ENCODE data around the gene ST7. TPM values are rescaled to one million over a fixed set of nuclear protein-coding genes. Genes with fewer than 3 reads are reported as not detected.

The ST7 gene
- total and polyA plus RNA-seq, 2 of the 8 experiments (the other 6 are each of a cell fraction or from before 2014, with no cell fraction given): 16.3 to 18.0 TPM

DNA sequence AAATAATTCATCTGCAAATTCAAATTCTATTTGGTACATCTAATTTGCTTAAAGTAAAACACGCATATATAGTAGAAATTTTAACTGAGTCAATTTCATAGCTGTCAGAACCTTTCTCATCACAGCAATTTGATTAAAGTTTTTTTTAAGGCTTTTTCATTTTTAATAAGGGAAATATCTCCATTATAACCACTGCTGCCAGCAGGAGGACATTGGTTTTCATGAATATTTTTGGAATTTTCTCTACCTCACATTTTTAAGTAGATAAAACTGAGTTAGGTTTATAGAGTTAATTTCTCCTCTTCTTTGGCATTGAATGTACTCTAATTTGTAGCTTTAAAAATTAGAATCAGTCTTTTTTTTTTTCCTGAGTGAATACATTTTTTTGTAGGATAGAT lies 82.2 kb downstream of the ST7 start:
- H3K23ac ChIP-seq (ENCODE audit: insufficient read length): no peak overlapping the region
- H2BK15ac ChIP-seq (ENCODE audit: low read length): no peak overlapping the region
- no peaks in the 10 kb centered on the region for H3K23me2 ChIP-seq (ENCODE audit: low read depth, low read length)
- H3K4me3 ChIP-seq (ENCODE audit: extremely low read depth in 1 of 4, insufficient read depth in 2 of 4, low read depth in 3 of 4, low read length in 4 of 4): no peak overlapping the region
- no peaks in the 10 kb centered on the region for H3K79me1 ChIP-seq (ENCODE audit: low read depth, low read length)
- H4K91ac ChIP-seq (replicated peaks; ENCODE audit: insufficient read length, low read length): no peak overlapping the region
- H3K27me3 ChIP-seq (replicated peaks in 1 of 4; ENCODE audit: control insufficient read depth in 3 of 4, extremely low read depth in 1 of 4, insufficient read depth in 3 of 4, low read length in 3 of 4): no peaks in the 10 kb centered on the region
- no peak overlapping the region for H3K4me2 ChIP-seq (ENCODE audit: insufficient read depth in 1 of 2, low read depth in 2 of 2, low read length in 2 of 2)
- H3K36me3 ChIP-seq (ENCODE audit: control insufficient read depth in 2 of 4, insufficient read depth in 4 of 4, low read length in 3 of 4): no peaks in the 10 kb centered on the region
- H3K4ac ChIP-seq (replicated peaks; ENCODE audit: insufficient read length, low read depth, low read length): no peak overlapping the region
- no peak overlapping the region for H3K56ac ChIP-seq (replicated peaks; ENCODE audit: insufficient read length, low read depth, low read length)
- no peak overlapping the region for H2BK20ac ChIP-seq (ENCODE audit: low read length)
- CTCF ChIA-PET (ENCODE audit: partially characterized antibody): interaction anchor here (0.6 to 1.9 kb wide), 6 partner anchors 9 to 177 kb away, joined by 3 to 6 read pairs (median 3); no protein-coding TSS in a partner anchor
- H3K18ac ChIP-seq (ENCODE audit: extremely low read depth, low read length): no peak overlapping the region
- no peak overlapping the region for H4K5ac ChIP-seq (ENCODE audit: insufficient read length, low read depth, low read length)
- 86% methylated on average over 1 of the region's 1 CpG; no CpG with 5 or more reads in 1 of the 2 experiments for WGBS, 2 experiments (ENCODE audit: extremely low coverage in 1 of 2, insufficient coverage in 1 of 2, insufficient read length in 1 of 2, insufficient replicate concordance in 2 of 2, low coverage in 1 of 2, low lambda C conversion rate in 2 of 2, missing lambda C conversion rate in 1 of 2)
- no peak overlapping the region for H4K8ac ChIP-seq (ENCODE audit: extremely low read depth, insufficient read depth, low read length)
- H2AFZ ChIP-seq (ENCODE audit: low read length): no peak overlapping the region
- FAIRE-seq: no peak
- no peak overlapping the region for H2AK5ac ChIP-seq (ENCODE audit: low read depth, low read length)
- H2BK120ac ChIP-seq (replicated peaks; ENCODE audit: low read depth, low read length): no peak overlapping the region
- H3K79me2 ChIP-seq (ENCODE audit: control insufficient read depth in 1 of 2, insufficient read depth in 2 of 2, low read length in 2 of 2): no peaks in the 10 kb centered on the region
- POLR2A ChIA-PET (ENCODE audit: partially characterized antibody): no interaction called here
- no peaks in the 10 kb centered on the region for H3K4me1 ChIP-seq (replicated peaks in 1 of 4; ENCODE audit: control insufficient read depth in 3 of 4, insufficient read depth in 4 of 4, low read length in 3 of 4)
- DNase-seq (ENCODE audit: low read depth in 1 of 2, low spot score in 2 of 2): no peak
- H4K20me1 ChIP-seq (replicated peaks in 1 of 2; ENCODE audit: control insufficient read depth in 1 of 2, insufficient read depth in 2 of 2, low read length in 2 of 2): no peaks in the 10 kb centered on the region
- H3K27ac ChIP-seq (ENCODE audit: low read depth, low read length): no peak overlapping the region
- no peak overlapping the region for H3K14ac ChIP-seq (ENCODE audit: insufficient read length)
- no peak overlapping the region for H2BK5ac ChIP-seq (ENCODE audit: low read depth, low read length)
- H3K9me3 ChIP-seq (ENCODE audit: insufficient read depth in 2 of 2, low read depth in 1 of 2, low read length in 1 of 2): peaks cover 0 to 8% of the 10 kb centered on the region in 2 experiments; a peak in 2 of 4 replicates
- no peak overlapping the region for H3K9ac ChIP-seq (replicated peaks in 1 of 4; ENCODE audit: extremely low read depth in 1 of 4, low read depth in 3 of 4, low read length in 3 of 4)
- no peak overlapping the region for H2BK12ac ChIP-seq (ENCODE audit: low read depth, low read length)
- TF ChIP-seq BACH1 (IDR thresholded peaks at IDR 0.05; ENCODE audit: low read length): no peak
- no peak for TF ChIP-seq TAF1 (IDR thresholded peaks at IDR 0.05; ENCODE audit: low read depth, low read length)
- TF ChIP-seq SP2 (IDR thresholded peaks at IDR 0.05; ENCODE audit: low read length): no peak
- TF ChIP-seq NRF1 (IDR thresholded peaks at IDR 0.05; ENCODE audit: low read depth, low read length): no peak
- no peak for TF ChIP-seq GTF2F1 (IDR thresholded peaks at IDR 0.05; ENCODE audit: borderline replicate concordance, low read depth, low read length)

Measured in H1 (cell line).